A549 (cell line): ENCODE results near the gene UQCC3. TPM values are rescaled to one million over a fixed set of nuclear protein-coding genes. Genes with fewer than 3 reads are reported as not detected.

Experiments used
- ATAC-seq, 2 experiments: fragments of 200-7000 bp in 1 of 2; fragments of >200 bp in 1 of 2; cut with Nextera tagmentation in 1 of 2; cut with Tn5 transposase in 1 of 2; 3 replicates each; pipeline versions ENCODE4 v1.8.0 to v1.9.1; 2018 to 2020; ENCODE audit warnings: mild to moderate bottlenecking in 1 of 2, moderate library complexity in 1 of 2
- CTCF ChIA-PET: fragments of 300-600 bp; sonication (Branson Sonifier 250); formaldehyde crosslinking; extraction: SDS; loops from one replicate; lab custom pipeline; 2021; ENCODE audit warnings: antibody characterized with exemption, inconsistent platforms; lab: Yijun Ruan, JAX
- POLR2A ChIA-PET: fragments of 350-600 bp; formaldehyde crosslinking; extraction: SDS; loops from one replicate; lab custom pipeline; 2021; ENCODE audit warnings: antibody characterized with exemption, inconsistent platforms; lab: Yijun Ruan, JAX
- DNase-seq, 2 experiments: peaks; one replicate each; pipeline versions ENCODE4 v3.0.0 to v3.0.0-alpha.2; 2011 to 2016; ENCODE audit warnings: low read depth in 1 of 2, low spot score in 1 of 2
- FAIRE-seq: peaks from 2 replicates; lab custom pipeline; 2011; peaks lifted over from hg19 to GRCh38; lab: Jason Lieb, UNC
- H3K27ac ChIP-seq, 2 experiments: fragments of >200 bp; sonication (Bioruptor Twin); formaldehyde crosslinking; 3 replicates each; pipeline ENCODE4 v1.5.1; 2016 to 2017
- H3K4me1 ChIP-seq: fragments of >200 bp; sonication (Bioruptor Twin); formaldehyde crosslinking; 3 replicates; pipeline ENCODE4 v1.6.1; 2016
- H3K4me2 ChIP-seq: fragments of >200 bp; sonication (Bioruptor Twin); formaldehyde crosslinking; 3 replicates; pipeline ENCODE4 v1.6.1; 2016
- H3K4me3 ChIP-seq: fragments of >200 bp; sonication (Bioruptor Twin); formaldehyde crosslinking; 3 replicates; pipeline ENCODE4 v1.5.1; 2016
- H3K9me3 ChIP-seq: fragments of >200 bp; sonication (Bioruptor Twin); formaldehyde crosslinking; 3 replicates; pipeline ENCODE4 v1.6.1; 2016
- BHLHE40 ChIP-seq: IDR thresholded peaks from 2 replicates; pipeline ENCODE4 v1.6.1; 2012; ENCODE audit warnings: low read depth, low read length, inconsistent platforms
- CBX8 ChIP-seq: fragments of 200-600 bp; sonication (generic); IDR thresholded peaks from 2 replicates; pipeline ENCODE4 v1.6.1; 2016
- CEBPB ChIP-seq, 2 experiments: fragments of >200 bp in 1 of 2; sonication (Bioruptor Twin) in 1 of 2; formaldehyde crosslinking in 1 of 2; IDR thresholded peaks; 2 replicates each; pipeline ENCODE4 v1.6.1; 2012 to 2016
- CHD2 ChIP-seq: fragments of 150-350 bp; IDR thresholded peaks from 2 replicates; pipeline ENCODE4 v1.6.1; 2014; ENCODE audit warnings: low read length; ENCODE audit not compliant: partially characterized antibody
- CHD4 ChIP-seq: fragments of 200-600 bp; sonication (generic); IDR thresholded peaks from 2 replicates; pipeline ENCODE4 v1.6.1; 2016; ENCODE audit warnings: antibody characterized with exemption, mild to moderate bottlenecking, borderline replicate concordance
- EP300 ChIP-seq, 2 experiments: fragments of >200 bp; sonication (Bioruptor Twin); formaldehyde crosslinking; IDR thresholded peaks; 2 replicates in 1 of 2; 3 replicates in 1 of 2; pipeline ENCODE4 v1.6.1; 2016 to 2017
- ESRRA ChIP-seq: fragments of 150-350 bp; IDR thresholded peaks from 2 replicates; pipeline ENCODE4 v1.6.1; 2014; ENCODE audit warnings: mild to moderate bottlenecking, low read length, borderline replicate concordance
- FOSL2 ChIP-seq, 2 experiments: fragments of 450-650 bp in 1 of 2; fragments of >200 bp in 1 of 2; sonication (Bioruptor Twin) in 1 of 2; formaldehyde crosslinking; IDR thresholded peaks; 2 replicates each; pipeline versions ENCODE4 v1.5.0 to v1.6.1; 2016 to 2020; ENCODE audit warnings: mild to moderate bottlenecking in 1 of 2, moderate library complexity in 1 of 2
- FOXS1 ChIP-seq: fragments of 250-450 bp; sonication (Bioruptor Pico); IDR thresholded peaks from 2 replicates; pipeline ENCODE4 v1.5.0; 2020; ENCODE audit warnings: mild to moderate bottlenecking, moderate library complexity
- HOXB13 ChIP-seq: fragments of 250-450 bp; sonication (Bioruptor Pico); IDR thresholded peaks from 2 replicates; pipeline ENCODE4 v1.5.0; 2020; ENCODE audit warnings: low read depth, mild to moderate bottlenecking, moderate library complexity
- HOXB5 ChIP-seq: fragments of 250-450 bp; sonication (Bioruptor Pico); IDR thresholded peaks from 2 replicates; pipeline ENCODE4 v1.5.0; 2020; ENCODE audit warnings: mild to moderate bottlenecking, moderate library complexity
- JUNB ChIP-seq: fragments of >200 bp; sonication (Bioruptor Twin); formaldehyde crosslinking; IDR thresholded peaks from 2 replicates; pipeline ENCODE4 v1.6.1; 2016
- KDM1A ChIP-seq: fragments of 200-600 bp; sonication (generic); IDR thresholded peaks from 2 replicates; pipeline ENCODE4 v1.6.1; 2016; ENCODE audit warnings: low read depth, mild to moderate bottlenecking
- KDM5A ChIP-seq: fragments of 200-600 bp; sonication (generic); IDR thresholded peaks from 2 replicates; pipeline ENCODE4 v1.6.1; 2016; ENCODE audit warnings: antibody characterized with exemption, mild to moderate bottlenecking
- MAFK ChIP-seq: fragments of 450-650 bp; IDR thresholded peaks from 2 replicates; pipeline ENCODE4 v1.6.1; 2014; ENCODE audit not compliant: partially characterized antibody
- NFE2L2 ChIP-seq: fragments of 150-350 bp; conservative IDR thresholded peaks from 2 replicates; pipeline ENCODE4 v1.6.1; 2014; ENCODE audit warnings: low read length
- RCOR1 ChIP-seq: fragments of 150-350 bp; IDR thresholded peaks from 2 replicates; pipeline ENCODE4 v1.6.1; 2014; ENCODE audit warnings: antibody characterized with exemption, low read length, low read depth
- SMC3 ChIP-seq: fragments of >200 bp; sonication (Bioruptor Twin); formaldehyde crosslinking; IDR thresholded peaks from 3 replicates; pipeline ENCODE4 v1.6.1; 2018; ENCODE audit warnings: inconsistent platforms
- SREBF2 ChIP-seq: fragments of 450-650 bp; IDR thresholded peaks from 2 replicates; pipeline ENCODE4 v1.6.1; 2014; ENCODE audit warnings: mild to moderate bottlenecking, moderate library complexity
- TFCP2L1 ChIP-seq: fragments of 250-450 bp; sonication (Bioruptor Pico); IDR thresholded peaks from 2 replicates; pipeline ENCODE4 v1.5.0; 2021; ENCODE audit warnings: mild to moderate bottlenecking
- ZFP36 ChIP-seq: fragments of 450-650 bp; IDR thresholded peaks from 2 replicates; pipeline ENCODE4 v1.6.1; 2014; ENCODE audit warnings: borderline replicate concordance; ENCODE audit not compliant: partially characterized antibody
- ZSCAN20 ChIP-seq: fragments of 250-450 bp; sonication (Bioruptor Pico); IDR thresholded peaks from 2 replicates; pipeline ENCODE4 v1.8.0; 2022; ENCODE audit warnings: mild to moderate bottlenecking, moderate library complexity
- WGBS: methylation state at CpG from one replicate; pipeline ENCODE4 v1.1.6; 2017; ENCODE audit errors: missing lambda C conversion rate; 5-methylcytosine and 5-hydroxymethylcytosine counted together
- polyA plus RNA-seq, 4 experiments: library from polyadenylated mRNA; depleted of rRNA in 3 of 4; stranded (reverse); fragments of >200 nt; fragmentation: RNase III in 1 of 4; extraction: RNeasy Plus Mini Kit Qiagen cat#74134 plus additional on column Dnase treatment in 1 of 4; gene quantifications; 2 replicates in 3 of 4; 3 replicates in 1 of 4; pipeline ENCODE4 v1.2.3, GENCODE V29; 2011 to 2017
- TF ChIP-seq, protein P1 (sequence below): IDR thresholded peaks from 2 replicates; pipeline ENCODE4 v1.6.1; 2012
- TF ChIP-seq, protein P2 (sequence below): fragments of 150-350 bp; IDR thresholded peaks from 2 replicates; pipeline ENCODE4 v1.6.1; 2014; ENCODE audit warnings: low read depth, mild to moderate bottlenecking, low read length
- TF ChIP-seq, protein P3 (sequence below): fragments of >200 bp; sonication (Bioruptor Twin); formaldehyde crosslinking; IDR thresholded peaks from 3 replicates; pipeline ENCODE4 v1.5.1; 2016
- TF ChIP-seq, protein P4 (sequence below): IDR thresholded peaks from 2 replicates; pipeline ENCODE4 v1.6.1; 2012
- TF ChIP-seq, protein P5 (sequence below): fragments of 250-450 bp; sonication (Bioruptor Pico); IDR thresholded peaks from 2 replicates; pipeline ENCODE4 v1.5.0; 2020; ENCODE audit warnings: low read depth, mild to moderate bottlenecking, moderate library complexity
- TF ChIP-seq, protein P6 (sequence below): fragments of 450-650 bp; IDR thresholded peaks from 2 replicates; pipeline ENCODE4 v1.6.1; 2014; ENCODE audit warnings: antibody characterized with exemption

Gene UQCC3
- polyA plus RNA-seq, 2 of the 4 experiments (the other 2 are of a cell fraction), result 20.2 to 27.8 TPM

DNA sequence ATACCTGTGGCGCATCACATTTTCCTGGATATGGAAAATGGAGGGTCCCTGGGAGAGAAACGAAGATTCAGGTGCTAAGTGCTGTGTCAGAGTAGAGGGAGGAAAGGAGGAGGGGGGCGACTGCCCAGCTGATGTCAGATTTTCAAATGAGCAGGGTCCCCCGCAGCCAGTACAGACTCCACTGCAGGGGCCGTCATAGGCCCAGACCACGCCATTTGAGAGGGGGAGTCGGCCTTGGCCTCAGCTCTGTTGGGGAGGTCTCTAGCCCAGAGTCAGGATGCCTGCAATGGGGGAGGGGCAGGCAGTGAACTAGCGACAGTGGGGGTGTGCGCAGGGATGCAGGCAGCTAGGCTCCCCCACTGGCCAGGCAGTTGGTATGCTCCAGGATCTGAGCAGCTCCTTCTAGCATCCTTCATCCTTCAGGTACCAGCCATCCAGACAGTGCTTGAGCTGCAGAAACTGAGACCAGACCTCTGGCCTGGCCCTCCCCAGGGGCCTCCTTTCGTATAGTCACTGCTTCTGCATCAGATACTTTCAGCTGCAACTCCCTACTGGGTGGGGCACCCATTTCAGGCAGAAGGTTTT, 35.9 kb downstream of the UQCC3 start, which contains the start of the genes BSCL2 and GNG3:
TSS of gene BSCL2 (minus strand) at position 148 of the 585 bp plus-strand sequence. CDS start 229 bp downstream, outside the sequence.
TSS of gene GNG3 (plus strand) at position 400 of the 585 bp plus-strand sequence. CDS start 620 bp downstream, outside the sequence.
- TF ChIP-seq ZFP36 (no peak), ESRRA (no peak), RCOR1 (no peak), NFE2L2 (no peak), SMC3 (no peak), KDM5A (no peak), FOXS1 (no peak), CEBPB (IDR thresholded peaks at IDR 0.05) (no peak), CHD4 (no peak), EP300 (IDR thresholded peaks at IDR 0.05) (no peak), SREBF2 (no peak), BHLHE40 (no peak), KDM1A (no peak)
- TF ChIP-seq, protein P1, sequence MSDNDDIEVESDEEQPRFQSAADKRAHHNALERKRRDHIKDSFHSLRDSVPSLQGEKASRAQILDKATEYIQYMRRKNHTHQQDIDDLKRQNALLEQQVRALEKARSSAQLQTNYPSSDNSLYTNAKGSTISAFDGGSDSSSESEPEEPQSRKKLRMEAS, result no peak
- TF ChIP-seq, protein P2, sequence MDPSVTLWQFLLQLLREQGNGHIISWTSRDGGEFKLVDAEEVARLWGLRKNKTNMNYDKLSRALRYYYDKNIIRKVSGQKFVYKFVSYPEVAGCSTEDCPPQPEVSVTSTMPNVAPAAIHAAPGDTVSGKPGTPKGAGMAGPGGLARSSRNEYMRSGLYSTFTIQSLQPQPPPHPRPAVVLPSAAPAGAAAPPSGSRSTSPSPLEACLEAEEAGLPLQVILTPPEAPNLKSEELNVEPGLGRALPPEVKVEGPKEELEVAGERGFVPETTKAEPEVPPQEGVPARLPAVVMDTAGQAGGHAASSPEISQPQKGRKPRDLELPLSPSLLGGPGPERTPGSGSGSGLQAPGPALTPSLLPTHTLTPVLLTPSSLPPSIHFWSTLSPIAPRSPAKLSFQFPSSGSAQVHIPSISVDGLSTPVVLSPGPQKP, result no peak
- TF ChIP-seq, protein P3, sequence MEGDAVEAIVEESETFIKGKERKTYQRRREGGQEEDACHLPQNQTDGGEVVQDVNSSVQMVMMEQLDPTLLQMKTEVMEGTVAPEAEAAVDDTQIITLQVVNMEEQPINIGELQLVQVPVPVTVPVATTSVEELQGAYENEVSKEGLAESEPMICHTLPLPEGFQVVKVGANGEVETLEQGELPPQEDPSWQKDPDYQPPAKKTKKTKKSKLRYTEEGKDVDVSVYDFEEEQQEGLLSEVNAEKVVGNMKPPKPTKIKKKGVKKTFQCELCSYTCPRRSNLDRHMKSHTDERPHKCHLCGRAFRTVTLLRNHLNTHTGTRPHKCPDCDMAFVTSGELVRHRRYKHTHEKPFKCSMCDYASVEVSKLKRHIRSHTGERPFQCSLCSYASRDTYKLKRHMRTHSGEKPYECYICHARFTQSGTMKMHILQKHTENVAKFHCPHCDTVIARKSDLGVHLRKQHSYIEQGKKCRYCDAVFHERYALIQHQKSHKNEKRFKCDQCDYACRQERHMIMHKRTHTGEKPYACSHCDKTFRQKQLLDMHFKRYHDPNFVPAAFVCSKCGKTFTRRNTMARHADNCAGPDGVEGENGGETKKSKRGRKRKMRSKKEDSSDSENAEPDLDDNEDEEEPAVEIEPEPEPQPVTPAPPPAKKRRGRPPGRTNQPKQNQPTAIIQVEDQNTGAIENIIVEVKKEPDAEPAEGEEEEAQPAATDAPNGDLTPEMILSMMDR, result no peak
- TF ChIP-seq, protein P4, sequence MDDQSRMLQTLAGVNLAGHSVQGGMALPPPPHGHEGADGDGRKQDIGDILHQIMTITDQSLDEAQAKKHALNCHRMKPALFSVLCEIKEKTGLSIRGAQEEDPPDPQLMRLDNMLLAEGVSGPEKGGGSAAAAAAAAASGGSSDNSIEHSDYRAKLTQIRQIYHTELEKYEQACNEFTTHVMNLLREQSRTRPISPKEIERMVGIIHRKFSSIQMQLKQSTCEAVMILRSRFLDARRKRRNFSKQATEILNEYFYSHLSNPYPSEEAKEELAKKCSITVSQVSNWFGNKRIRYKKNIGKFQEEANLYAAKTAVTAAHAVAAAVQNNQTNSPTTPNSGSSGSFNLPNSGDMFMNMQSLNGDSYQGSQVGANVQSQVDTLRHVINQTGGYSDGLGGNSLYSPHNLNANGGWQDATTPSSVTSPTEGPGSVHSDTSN, result no peak
- TF ChIP-seq, protein P5, sequence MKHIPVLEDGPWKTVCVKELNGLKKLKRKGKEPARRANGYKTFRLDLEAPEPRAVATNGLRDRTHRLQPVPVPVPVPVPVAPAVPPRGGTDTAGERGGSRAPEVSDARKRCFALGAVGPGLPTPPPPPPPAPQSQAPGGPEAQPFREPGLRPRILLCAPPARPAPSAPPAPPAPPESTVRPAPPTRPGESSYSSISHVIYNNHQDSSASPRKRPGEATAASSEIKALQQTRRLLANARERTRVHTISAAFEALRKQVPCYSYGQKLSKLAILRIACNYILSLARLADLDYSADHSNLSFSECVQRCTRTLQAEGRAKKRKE (CRISPR knock-in tag), result no peak
- no peak for FAIRE-seq
- ChIA-PET CTCF (interaction anchor here (0.7 to 5.3 kb wide), 10 partner anchors 7 to 333 kb away, joined by 3 to 37 read pairs (median 4); partner anchors contain the start of genes HNRNPUL2, LBHD1, TTC9C and UQCC3), POLR2A (interaction anchor here (6.1 kb wide), 1 partner anchor 20 kb away, joined by 64 read pairs; the partner anchor contains the start of genes HNRNPUL2 and TTC9C)
- peak within 1 kb of the TSS; percentile 69 for H3K4me3 ChIP-seq
- WGBS, result 89% methylated on average over 9 of the region's 10 CpGs
- no peaks in the 10 kb centered on the region for H3K9me3 ChIP-seq
- peaks cover 30% of the 10 kb centered on the region for H3K4me1 ChIP-seq
- peak within 1 kb of the TSS; percentile 89 for H3K4me2 ChIP-seq
- peak within 1 kb of the TSS; percentile 55 to 92; a peak in 5 of 6 replicates for H3K27ac ChIP-seq
- DNase-seq, result peak in 1 of 2 experiments; percentile 39
- ATAC-seq, result no peak

DNA sequence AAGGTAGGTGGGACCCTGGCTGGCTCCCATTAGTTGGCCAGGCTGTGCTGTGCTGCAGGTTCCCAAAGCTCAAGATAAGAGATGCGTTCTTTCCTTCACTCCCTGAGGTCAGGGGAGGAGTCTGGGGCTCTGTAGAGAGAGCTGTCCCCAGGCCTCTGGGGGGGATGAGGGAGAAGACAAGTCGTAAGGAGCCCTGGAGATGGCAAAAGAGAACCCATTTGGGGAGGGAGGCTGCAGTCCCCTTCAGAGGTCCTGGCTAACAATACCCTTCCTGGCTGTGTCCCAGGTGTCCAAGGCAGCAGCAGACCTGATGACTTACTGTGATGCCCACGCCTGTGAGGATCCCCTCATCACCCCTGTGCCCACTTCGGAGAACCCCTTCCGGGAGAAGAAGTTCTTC, 36.9 kb downstream of the UQCC3 start:
- ChIA-PET CTCF (interaction anchor here (0.7 to 5.3 kb wide), 11 partner anchors 8 to 334 kb away, joined by 3 to 37 read pairs (median 4); partner anchors contain the start of genes HNRNPUL2, LBHD1, TTC9C and UQCC3), POLR2A (interaction anchor here (0.5 to 6.1 kb wide), 6 partner anchors 10 to 148 kb away, joined by 3 to 64 read pairs (median 3); partner anchors contain the start of genes B3GAT3, C11orf98, CSKMT and HNRNPUL2)
- FAIRE-seq (no peak), ATAC-seq (no peak), DNase-seq (no peak)
- Histone ChIP-seq H3K27ac (peak overlapping the region in 1 of 2 experiments; percentile 91; a peak in 3 of 6 replicates), H3K4me2 (peak overlapping the region; percentile 89), H3K4me3 (no peak overlapping the region), H3K9me3 (no peaks in the 10 kb centered on the region), H3K4me1 (peaks cover 41% of the 10 kb centered on the region)
- WGBS, result 92% methylated on average over 5 of the region's 5 CpGs
- TF ChIP-seq, protein P6, sequence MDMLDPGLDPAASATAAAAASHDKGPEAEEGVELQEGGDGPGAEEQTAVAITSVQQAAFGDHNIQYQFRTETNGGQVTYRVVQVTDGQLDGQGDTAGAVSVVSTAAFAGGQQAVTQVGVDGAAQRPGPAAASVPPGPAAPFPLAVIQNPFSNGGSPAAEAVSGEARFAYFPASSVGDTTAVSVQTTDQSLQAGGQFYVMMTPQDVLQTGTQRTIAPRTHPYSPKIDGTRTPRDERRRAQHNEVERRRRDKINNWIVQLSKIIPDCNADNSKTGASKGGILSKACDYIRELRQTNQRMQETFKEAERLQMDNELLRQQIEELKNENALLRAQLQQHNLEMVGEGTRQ, result no peak
- TF ChIP-seq, protein P4, result no peak
- no peak for TF ChIP-seq CBX8
- no peak for TF ChIP-seq FOSL2 (IDR thresholded peaks at IDR 0.05)
- TF ChIP-seq FOSL2 (CRISPR knock-in tag; IDR thresholded peaks at IDR 0.05), result no peak
- TF ChIP-seq TFCP2L1 (CRISPR knock-in tag), result no peak
- no peak for TF ChIP-seq ZSCAN20 (CRISPR knock-in tag)
- TF ChIP-seq HOXB13 (CRISPR knock-in tag), result no peak
- no peak for TF ChIP-seq JUNB
- no peak for TF ChIP-seq CHD2
- no peak for TF ChIP-seq HOXB5
- TF ChIP-seq RCOR1, result no peak
- TF ChIP-seq CHD4, result no peak
- no peak for TF ChIP-seq BHLHE40
- no peak for TF ChIP-seq MAFK
